NB4 (cell line): Measurements from ENCODE around the gene SLU7.

Experiments used
- CTCF ChIP-seq: IDR thresholded peaks from one replicate; pipeline ENCODE4 v1.5.1; 2012; ENCODE audit warnings: low read depth, low read length
- MAX ChIP-seq: IDR thresholded peaks from 2 replicates; pipeline ENCODE4 v1.6.1; 2011; ENCODE audit warnings: low read depth, low read length
- POLR2A ChIP-seq: IDR thresholded peaks from 2 replicates; pipeline ENCODE4 v1.6.1; 2011; ENCODE audit warnings: mild to moderate bottlenecking; ENCODE audit not compliant: insufficient read length; ENCODE audit errors: extremely low read depth

DNA sequence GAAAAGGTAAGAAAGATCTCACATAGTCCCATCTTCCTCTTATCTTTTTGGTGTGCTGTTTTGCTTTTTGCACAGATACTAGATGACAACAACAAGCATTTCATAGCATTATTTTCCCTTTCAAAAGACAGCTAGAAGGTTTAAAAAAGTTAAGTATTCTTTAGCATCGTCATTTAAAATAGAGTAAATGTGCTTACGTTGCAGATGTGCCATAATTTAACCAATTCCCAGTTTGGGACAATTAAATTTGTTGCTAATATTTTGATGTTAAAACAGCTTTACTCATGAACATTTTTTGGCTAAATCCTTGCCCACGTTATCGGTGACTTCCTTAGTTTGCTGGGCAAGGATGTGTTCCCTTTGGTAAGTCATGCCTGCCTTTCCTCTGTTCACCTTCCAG lies 44.3 kb upstream of the SLU7 start:
- no peak for TF ChIP-seq CTCF
- no peak for TF ChIP-seq POLR2A
- no peak for TF ChIP-seq MAX
